Sigmoid colon (tissue), 7 donors: Measurements from ENCODE around the gene CCDC158. TPM values are rescaled to one million over a fixed set of nuclear protein-coding genes. Genes with fewer than 3 reads are reported as not detected.

Source experiments
- DNase-seq: peaks from one replicate; pipeline ENCODE4 v3.0.0-alpha.2; 2019
- H3K27ac ChIP-seq, 4 donors: fragments of 200-600 bp; sonication (generic); one replicate each; pipeline ENCODE4 v1.5.1; 2016 to 2019; ENCODE audit warnings: mild to moderate bottlenecking in 1 of 4
- H3K27me3 ChIP-seq, 3 donors: fragments of 200-600 bp; sonication (generic); one replicate each; pipeline ENCODE4 v1.5.1; 2019; ENCODE audit warnings: mild to moderate bottlenecking in 1 of 3
- H3K36me3 ChIP-seq, 4 donors: fragments of 200-600 bp; sonication (generic); one replicate each; pipeline ENCODE4 v1.5.1; 2016 to 2019
- H3K4me1 ChIP-seq, 4 donors: fragments of 200-600 bp; sonication (generic); one replicate each; pipeline ENCODE4 v1.5.1; 2017 to 2019
- H3K4me3 ChIP-seq, 4 donors: fragments of 200-600 bp; sonication (generic); one replicate each; pipeline ENCODE4 v1.5.1; 2017 to 2019; ENCODE audit warnings: mild to moderate bottlenecking in 2 of 4, moderate library complexity in 1 of 4
- H3K9me3 ChIP-seq, 4 donors: fragments of 200-600 bp in 3 of 4; sonication (generic) in 3 of 4; one replicate each; pipeline versions ENCODE4 v1.5.1 to v1.6.1; 2013 to 2019
- CTCF ChIP-seq, 4 experiments: fragments of 450-650 bp in 3 of 4; fragments of 200-600 bp in 1 of 4; IDR thresholded peaks; one replicate each; pipeline ENCODE4 v1.5.1; 2016 to 2019; ENCODE audit warnings: antibody characterized with exemption in 4 of 4, mild to moderate bottlenecking in 3 of 4, moderate library complexity in 2 of 4
- EP300 ChIP-seq, 4 donors: sonication (generic); formaldehyde crosslinking; IDR thresholded peaks; one replicate each; pipeline ENCODE4 v1.6.1; 2017; ENCODE audit warnings: antibody characterized with exemption in 4 of 4
- POLR2A ChIP-seq, 2 donors: fragments of 450-650 bp; IDR thresholded peaks; one replicate each; pipeline ENCODE4 v1.6.1; 2016; ENCODE audit warnings: antibody characterized with exemption in 2 of 2, mild to moderate bottlenecking in 2 of 2, moderate library complexity in 2 of 2
- POLR2AphosphoS5 ChIP-seq, 4 donors: sonication (generic); formaldehyde crosslinking; IDR thresholded peaks; one replicate each; pipeline ENCODE4 v1.6.1; 2017; ENCODE audit warnings: antibody characterized with exemption in 4 of 4
- WGBS, 2 donors: extraction: QIAGEN DNeasy Blood & Tissue Kit; methylation state at CpG; one replicate each; pipeline ENCODE4 v1.1.7; 2013; 5-methylcytosine and 5-hydroxymethylcytosine counted together
- intact Hi-C: fragments of 100-400 bp; cut with DNase I; formaldehyde crosslinking; loops from one replicate; pipeline ENCODE4 v1.15.1; 2023
- polyA plus RNA-seq, 3 donors: library from polyadenylated mRNA; stranded (reverse); fragments of 200-250 nt; gene quantifications; one replicate each; pipeline ENCODE4 v1.2.3, GENCODE V29; 2013
- total RNA-seq, 4 donors: library from RNA; depleted of rRNA; stranded (reverse); fragments of >200 nt; gene quantifications; one replicate each; pipeline ENCODE4 v1.1.0, GENCODE V29; 2016
- donor health status: healthy with polysubstance abuse.
- donor health status: Bipolar disorder and iron deficiency.
- donor health status: healthy.

Gene CCDC158
- total and polyA plus RNA-seq, 7 donors: 0.12 to 1.7 (median 0.62) TPM; not detected in 3

GRCh38 chr4:76277667-76278066 is 143.3 kb downstream of the CCDC158 start:
- WGBS, 2 donors: 85% methylated on average over 1 of the region's 1 CpG
- Histone ChIP-seq H3K36me3 (no peaks in the 10 kb centered on the region), H3K27me3 (no peaks in the 10 kb centered on the region), H3K27ac (no peak overlapping the region), H3K4me1 (no peaks in the 10 kb centered on the region), H3K9me3 (no peaks in the 10 kb centered on the region), H3K4me3 (no peak overlapping the region)
- TF ChIP-seq POLR2AphosphoS5 (IDR thresholded peaks at IDR 0.05) (no peak), EP300 (IDR thresholded peaks at IDR 0.05) (no peak), POLR2A (IDR thresholded peaks at IDR 0.05) (no peak), CTCF (IDR thresholded peaks at IDR 0.05) (no peak)
- DNase-seq: no peak
- intact Hi-C loops: no loop called here

GRCh38 chr4:76276813-76277212 is 144.1 kb downstream of the CCDC158 start:
- Histone ChIP-seq H3K27me3 (no peaks in the 10 kb centered on the region), H3K4me3 (no peak overlapping the region), H3K9me3 (no peaks in the 10 kb centered on the region), H3K4me1 (no peaks in the 10 kb centered on the region), H3K27ac (no peak overlapping the region), H3K36me3 (no peaks in the 10 kb centered on the region)
- TF ChIP-seq POLR2AphosphoS5 (IDR thresholded peaks at IDR 0.05): no peak
- no peak for TF ChIP-seq EP300 (IDR thresholded peaks at IDR 0.05)
- TF ChIP-seq CTCF (IDR thresholded peaks at IDR 0.05): no peak
- no peak for TF ChIP-seq POLR2A (IDR thresholded peaks at IDR 0.05)
- no peak for DNase-seq
- WGBS, 2 donors: 86 to 96% methylated on average over 9 of the region's 9 CpGs
- intact Hi-C loops: no loop called here

GRCh38 chr4:76275486-76276124 is 145.3 kb downstream of the CCDC158 start:
- H3K4me1 ChIP-seq: no peaks in the 10 kb centered on the region
- no peaks in the 10 kb centered on the region for H3K9me3 ChIP-seq
- 69 to 78% methylated on average over 3 of the region's 3 CpGs for WGBS, 2 donors
- no peaks in the 10 kb centered on the region for H3K27me3 ChIP-seq
- DNase-seq: no peak
- H3K27ac ChIP-seq: no peak overlapping the region
- intact Hi-C loops: no loop called here
- H3K4me3 ChIP-seq: no peak overlapping the region
- TF ChIP-seq CTCF (IDR thresholded peaks at IDR 0.05) (no peak), POLR2AphosphoS5 (IDR thresholded peaks at IDR 0.05) (no peak), EP300 (IDR thresholded peaks at IDR 0.05) (no peak), POLR2A (IDR thresholded peaks at IDR 0.05) (no peak)
- H3K36me3 ChIP-seq: no peaks in the 10 kb centered on the region

- DNase-seq: no peak
These were observed 147.9 kb downstream of the CCDC158 start for GRCh38 chr4:76272999-76273398.

More at GRCh38 chr4:76272999-76273398, 147.9 kb downstream of the CCDC158 start:
- no peaks in the 10 kb centered on the region for H3K9me3 ChIP-seq
- no peaks in the 10 kb centered on the region for H3K36me3 ChIP-seq
- intact Hi-C loops: no loop called here
- no peaks in the 10 kb centered on the region for H3K4me1 ChIP-seq
- TF ChIP-seq CTCF (IDR thresholded peaks at IDR 0.05) (no peak), EP300 (IDR thresholded peaks at IDR 0.05) (no peak), POLR2AphosphoS5 (IDR thresholded peaks at IDR 0.05) (no peak), POLR2A (IDR thresholded peaks at IDR 0.05) (no peak)
- 87 to 90% methylated on average over 5 of the region's 5 CpGs for whole genome bisulfite sequencing, 2 donors
- H3K4me3 ChIP-seq: no peak overlapping the region
- H3K27ac ChIP-seq: no peak overlapping the region
- no peaks in the 10 kb centered on the region for H3K27me3 ChIP-seq
